Spinal cord (tissue), 10 donors: Measurements from ENCODE around the gene CDKN2B. TPM values are rescaled to one million over a fixed set of nuclear protein-coding genes. Genes with fewer than 3 reads are reported as not detected.
A peak's percentile ranks its signal among the peaks of the same experiment; 100 is the strongest.

Source experiments
- DNase-seq, 6 donors: peaks; one replicate each; pipeline versions ENCODE4 v3.0.0 to v3.0.0-alpha.2; 2013 to 2015; ENCODE audit warnings: low spot score in 6 of 6, low read depth in 4 of 6
- H3K27ac ChIP-seq: one replicate; pipeline ENCODE4 v1.5.1; 2013; ENCODE audit warnings: low read depth, low read length, control low read depth
- H3K27me3 ChIP-seq: one replicate; pipeline ENCODE4 v1.6.1; 2013; ENCODE audit warnings: low read length; ENCODE audit not compliant: control insufficient read depth, insufficient read depth
- H3K36me3 ChIP-seq: one replicate; pipeline ENCODE4 v1.6.1; 2013; ENCODE audit warnings: low read length; ENCODE audit not compliant: control insufficient read depth, insufficient read depth
- H3K4me1 ChIP-seq: one replicate; pipeline ENCODE4 v1.6.1; 2013; ENCODE audit warnings: low read length; ENCODE audit not compliant: control insufficient read depth, insufficient read depth
- H3K4me3 ChIP-seq: one replicate; pipeline ENCODE4 v1.5.1; 2013; ENCODE audit warnings: low read depth, low read length, control low read depth
- H3K9me3 ChIP-seq: one replicate; pipeline ENCODE4 v1.6.1; 2013; ENCODE audit warnings: low read length; ENCODE audit not compliant: control insufficient read depth, insufficient read depth
- WGBS: methylation state at CpG from one replicate; pipeline ENCODE4 v1.1.5; 2013; ENCODE audit warnings: missing lambda C conversion rate; ENCODE audit not compliant: insufficient coverage; 5-methylcytosine and 5-hydroxymethylcytosine counted together
- polyA plus RNA-seq, 2 donors: library from polyadenylated mRNA; unstranded; fragments of 120-200 nt; gene quantifications; one replicate each; pipeline ENCODE4 v1.2.1, GENCODE V29; 2013; ENCODE audit not compliant: insufficient read length in 2 of 2
- total RNA-seq, 2 donors: library from RNA; depleted of rRNA in 1 of 2; stranded (reverse); fragments of 120-200 nt in 1 of 2; fragments of >200 nt in 1 of 2; gene quantifications; one replicate each; pipeline versions ENCODE4 v1.2.3 to v1.2.4, GENCODE V29; 2013 to 2014
- donor health status: healthy.

CDKN2B gene
- total and polyA plus RNA-seq, 4 donors = 0.79 to 1.8 (median 1.4) TPM

- H3K4me3 ChIP-seq = no peak overlapping the region
- H3K4me1 ChIP-seq = no peaks in the 10 kb centered on the region
- H3K36me3 ChIP-seq = no peaks in the 10 kb centered on the region
- H3K9me3 ChIP-seq = no peaks in the 10 kb centered on the region
- no peaks in the 10 kb centered on the region for H3K27me3 ChIP-seq
- DNase-seq = peak in 1 of 6 donors; percentile 18
- WGBS = no CpG with 5 or more reads among the region's 2 CpGs
- no peak overlapping the region for H3K27ac ChIP-seq
These were observed 29.0 kb upstream of the CDKN2B start for GRCh38 chr9:22037954-22038690.

GRCh38 chr9:22036866-22037626, 27.9 kb upstream of the CDKN2B start:
- Histone ChIP-seq H3K4me3 (no peak overlapping the region), H3K36me3 (no peaks in the 10 kb centered on the region), H3K27ac (no peak overlapping the region), H3K27me3 (no peaks in the 10 kb centered on the region), H3K9me3 (no peaks in the 10 kb centered on the region), H3K4me1 (no peaks in the 10 kb centered on the region)
- DNase-seq = no peak
- no CpG with 5 or more reads among the region's 4 CpGs for whole genome bisulfite sequencing

GRCh38 chr9:22035591-22036011, 26.5 kb upstream of the CDKN2B start:
- Histone ChIP-seq H3K36me3 (no peaks in the 10 kb centered on the region), H3K9me3 (no peaks in the 10 kb centered on the region), H3K27me3 (no peaks in the 10 kb centered on the region), H3K4me3 (no peak overlapping the region), H3K27ac (no peak overlapping the region), H3K4me1 (no peaks in the 10 kb centered on the region)
- no peak for DNase-seq
- 50% methylated on average over 1 of the region's 2 CpGs for WGBS

GRCh38 chr9:22033012-22033630, 24.0 kb upstream of the CDKN2B start:
- no peak overlapping the region for H3K4me3 ChIP-seq
- H3K9me3 ChIP-seq = no peaks in the 10 kb centered on the region
- no peak overlapping the region for H3K27ac ChIP-seq
- H3K27me3 ChIP-seq = no peaks in the 10 kb centered on the region
- H3K36me3 ChIP-seq = no peaks in the 10 kb centered on the region
- no peaks in the 10 kb centered on the region for H3K4me1 ChIP-seq
- WGBS = 85% methylated on average over 3 of the region's 8 CpGs
- DNase-seq = peak in 1 of 6 donors; percentile 45

- 67% methylated on average over 1 of the region's 4 CpGs for WGBS
These were observed 22.7 kb upstream of the CDKN2B start for GRCh38 chr9:22031655-22032411.

GRCh38 chr9:22030101-22030598, 21.0 kb upstream of the CDKN2B start:
- no peaks in the 10 kb centered on the region for H3K4me1 ChIP-seq
- no peaks in the 10 kb centered on the region for H3K27me3 ChIP-seq
- DNase-seq = no peak
- H3K9me3 ChIP-seq = no peaks in the 10 kb centered on the region
- H3K36me3 ChIP-seq = no peaks in the 10 kb centered on the region
- WGBS = no CpG with 5 or more reads among the region's 1 CpG
- H3K27ac ChIP-seq = no peak overlapping the region
- no peak overlapping the region for H3K4me3 ChIP-seq

More at GRCh38 chr9:22031655-22032411, 22.7 kb upstream of the CDKN2B start:
- DNase-seq = no peak
- no peaks in the 10 kb centered on the region for H3K27me3 ChIP-seq
- H3K4me1 ChIP-seq = no peaks in the 10 kb centered on the region
- no peaks in the 10 kb centered on the region for H3K36me3 ChIP-seq
- H3K4me3 ChIP-seq = no peak overlapping the region
- H3K9me3 ChIP-seq = no peaks in the 10 kb centered on the region
- H3K27ac ChIP-seq = no peak overlapping the region

- H3K4me3 ChIP-seq = no peak overlapping the region
- WGBS = 72% methylated on average over 2 of the region's 4 CpGs
- H3K27ac ChIP-seq = no peak overlapping the region
- no peaks in the 10 kb centered on the region for H3K9me3 ChIP-seq
- no peaks in the 10 kb centered on the region for H3K27me3 ChIP-seq
- no peaks in the 10 kb centered on the region for H3K36me3 ChIP-seq
- H3K4me1 ChIP-seq = no peaks in the 10 kb centered on the region
- DNase-seq = no peak
These were observed 20.1 kb upstream of the CDKN2B start for GRCh38 chr9:22029231-22029630.

GRCh38 chr9:22028394-22028793, 19.3 kb upstream of the CDKN2B start:
- no peak overlapping the region for H3K4me3 ChIP-seq
- H3K27ac ChIP-seq = no peak overlapping the region
- no peaks in the 10 kb centered on the region for H3K27me3 ChIP-seq
- no peaks in the 10 kb centered on the region for H3K9me3 ChIP-seq
- H3K4me1 ChIP-seq = no peaks in the 10 kb centered on the region
- no peaks in the 10 kb centered on the region for H3K36me3 ChIP-seq
- no peak for DNase-seq

- H3K4me3 ChIP-seq = no peak overlapping the region
- H3K9me3 ChIP-seq = no peaks in the 10 kb centered on the region
- H3K4me1 ChIP-seq = no peaks in the 10 kb centered on the region
- 61% methylated on average over 2 of the region's 6 CpGs for WGBS
- no peaks in the 10 kb centered on the region for H3K36me3 ChIP-seq
- no peak for DNase-seq
- H3K27ac ChIP-seq = no peak overlapping the region
- no peaks in the 10 kb centered on the region for H3K27me3 ChIP-seq
These were observed 17.6 kb upstream of the CDKN2B start for GRCh38 chr9:22026696-22027095.
